SW 1271 (cell line): ENCODE data around the gene ZFR.
"Not testable (repeated sequence)": the region's sequence is repeated elsewhere in the genome, so short reads cannot be mapped to it uniquely, and the experiment has no call there.

Source experiments
- DNase-seq, 2 experiments: peaks; one replicate each; lab custom pipeline; 2025; lab: John Stamatoyannopoulos, UW

ZFR gene

DNA sequence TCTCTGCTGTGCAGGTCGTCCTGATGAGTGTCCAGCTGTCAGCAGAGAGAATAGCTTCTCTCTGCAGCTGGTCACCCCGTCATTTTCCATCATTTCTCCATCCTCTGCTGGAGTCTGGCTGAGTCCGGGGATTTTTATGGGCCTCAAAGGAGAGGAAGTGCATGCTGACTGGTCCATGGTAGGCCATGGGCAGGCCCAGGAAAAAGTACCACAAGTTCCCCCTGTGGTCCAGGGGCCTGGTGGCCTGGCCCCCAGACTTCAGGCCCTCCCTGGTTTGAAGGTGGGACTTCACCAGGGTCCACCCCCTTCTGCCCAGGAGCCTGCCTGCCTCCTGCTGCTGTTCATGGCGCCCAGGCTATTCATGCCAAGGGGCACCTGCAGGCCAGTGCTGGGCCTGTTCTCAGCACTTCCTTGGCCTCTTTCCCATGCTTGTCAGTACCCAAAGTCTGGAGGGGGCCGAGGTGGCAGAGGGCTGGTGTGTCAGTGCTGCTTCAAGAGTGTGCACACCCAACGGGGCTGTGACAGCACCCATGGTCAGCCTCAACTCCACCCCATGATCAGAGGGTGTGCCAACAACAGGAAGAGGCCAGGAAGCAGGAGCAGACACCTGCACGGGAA, 124.5 kb downstream of the ZFR start:
- DNase-seq, result no peak

DNA sequence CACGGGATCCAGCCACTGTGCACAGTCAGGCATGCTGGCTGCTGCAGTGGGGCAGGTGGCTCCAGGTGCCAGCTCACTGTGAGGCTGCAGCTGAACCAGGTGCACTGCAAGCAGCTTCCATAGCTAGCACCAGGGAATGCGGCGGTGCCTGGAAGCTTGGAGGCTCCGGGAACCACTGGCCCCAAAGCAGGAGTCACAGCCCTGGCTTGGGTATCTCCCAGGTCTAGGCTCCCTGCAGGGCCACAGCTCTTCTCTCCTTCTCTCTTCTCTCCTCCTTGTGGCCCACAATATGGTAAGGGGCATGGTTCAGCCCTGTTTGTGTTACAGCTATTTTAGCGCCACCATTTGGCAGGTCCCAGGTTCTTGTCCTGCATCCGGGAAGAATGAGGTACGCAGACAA, 125.1 kb downstream of the ZFR start:
- no peak for DNase-seq

GRCh38 chr5:32317041-32317440, 127.5 kb downstream of the ZFR start:
- no peak for DNase-seq

DNA sequence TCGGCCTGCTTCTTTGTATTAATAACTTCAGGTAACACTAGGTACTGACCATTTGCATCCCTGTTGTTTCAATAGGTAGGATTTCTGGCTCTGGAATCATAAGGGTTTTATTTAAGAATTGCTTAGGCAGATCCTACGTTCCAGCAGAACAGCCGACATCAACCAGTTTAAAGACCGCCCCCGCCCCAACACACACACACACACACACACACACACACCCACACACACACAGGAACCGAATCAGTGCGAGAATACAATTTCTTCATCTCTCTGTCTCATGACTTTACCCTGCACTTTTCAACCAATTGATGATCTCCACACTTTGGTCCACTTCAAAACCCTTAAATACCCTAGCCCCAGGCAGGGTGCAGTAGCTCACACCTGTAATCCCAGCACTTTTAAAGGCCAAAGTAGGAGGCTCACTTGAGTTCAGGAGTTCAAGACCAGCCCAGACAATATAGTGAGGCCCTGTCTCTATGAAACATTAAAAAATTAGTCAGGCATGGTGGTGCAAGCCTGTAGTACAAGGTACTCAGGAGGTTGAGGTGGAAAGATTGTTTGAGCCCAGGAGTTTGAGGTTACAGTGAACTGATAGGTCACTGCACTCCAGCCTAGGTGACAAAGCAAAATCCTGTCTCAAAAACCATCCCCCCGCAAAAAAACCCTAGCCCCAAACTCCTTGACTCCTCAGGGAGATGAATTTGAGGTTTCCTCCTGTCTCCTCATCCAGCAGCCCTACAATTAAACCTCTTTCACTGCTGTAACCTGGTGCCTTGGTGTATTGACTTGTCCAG, 129.1 kb downstream of the ZFR start:
- DNase-seq, result no peak

GRCh38 chr5:32314658-32315057, 129.9 kb downstream of the ZFR start:
- DNase-seq, result no peak

DNA sequence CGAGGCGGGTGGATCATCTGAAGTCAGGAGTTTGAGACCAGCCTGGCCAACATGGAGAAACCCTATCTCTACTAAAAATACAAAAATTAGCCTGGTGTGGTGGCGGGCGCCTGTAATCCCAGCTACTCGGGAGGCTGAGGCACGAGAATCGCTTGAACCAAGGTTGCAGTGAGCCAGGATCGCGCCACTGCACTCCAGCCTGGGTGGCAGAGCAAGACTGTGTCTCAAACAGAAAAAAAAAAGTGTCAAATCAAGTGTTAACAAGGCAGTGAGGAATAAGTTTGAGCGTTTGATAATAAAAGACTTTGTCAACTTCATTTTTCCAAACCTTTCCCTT, 130.4 kb downstream of the ZFR start:
- not testable (repeated sequence) for DNase-seq

- peak; percentile 99 to 100 for DNase-seq
These were observed 131.8 kb downstream of the ZFR start, which contains the start of gene MTMR12 for GRCh38 chr5:32312595-32313332. Gene MTMR12 (minus strand): TSS chr5:32312939. CDS start chr5:32312838, 101 bp downstream.

DNA sequence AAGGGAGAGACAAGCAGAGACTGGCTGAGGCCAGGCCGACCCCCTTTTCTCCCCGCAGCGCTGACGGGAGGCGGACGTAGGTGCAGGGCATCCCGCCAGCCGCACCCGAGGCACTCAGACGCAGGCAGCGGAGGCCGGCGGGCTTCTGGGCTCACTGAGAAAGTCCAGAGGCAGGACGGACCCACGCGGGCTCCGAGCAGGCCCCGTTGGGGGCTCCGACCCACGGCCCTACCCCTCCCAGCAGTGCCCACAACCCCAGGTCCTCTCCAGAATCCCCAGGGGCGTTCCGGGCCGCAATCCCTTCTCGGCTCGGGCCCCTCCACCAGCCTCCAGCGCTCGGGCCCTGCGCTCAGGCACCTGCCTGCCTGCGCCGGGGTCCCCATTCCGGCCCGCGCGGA, 132.3 kb downstream of the ZFR start:
- peak; percentile 40 to 44 for DNase-seq

DNA sequence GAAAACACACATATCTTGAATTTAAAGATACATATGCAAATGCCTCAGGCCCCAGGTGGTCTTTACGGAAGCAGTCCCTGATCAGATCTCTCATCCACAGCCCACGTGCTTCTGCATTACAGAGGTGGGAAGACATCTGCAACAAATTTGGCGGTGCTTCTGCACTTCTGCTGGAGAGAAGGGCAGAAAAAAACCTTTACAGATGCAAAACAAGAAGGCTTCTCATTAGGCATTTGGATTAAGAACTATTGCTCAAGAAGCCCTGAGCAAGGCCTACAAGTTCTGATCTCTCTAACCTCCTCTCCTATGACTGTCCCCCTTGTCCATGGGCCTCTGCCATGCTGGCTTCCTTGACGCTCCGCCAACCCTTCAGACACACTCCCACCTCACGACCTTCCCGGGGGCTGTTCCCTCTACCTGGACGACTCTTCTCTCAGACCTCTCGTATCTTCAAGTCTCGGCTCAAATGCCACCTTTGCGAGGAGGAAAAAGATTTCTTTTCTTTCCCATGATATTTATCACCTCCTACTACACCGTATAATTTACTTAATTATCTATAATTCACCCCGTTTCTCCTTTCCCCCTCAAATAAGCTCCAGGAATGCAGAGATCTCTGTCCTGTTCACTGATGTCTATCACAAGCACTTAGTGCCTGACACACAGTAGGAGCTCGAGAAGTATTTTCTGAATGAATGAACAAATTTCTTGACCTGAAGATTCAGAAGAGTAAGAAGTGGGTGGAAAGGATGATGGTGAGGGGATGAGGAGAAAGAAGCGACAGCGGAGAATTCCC, 132.9 kb downstream of the ZFR start:
- DNase-seq, result no peak

DNA sequence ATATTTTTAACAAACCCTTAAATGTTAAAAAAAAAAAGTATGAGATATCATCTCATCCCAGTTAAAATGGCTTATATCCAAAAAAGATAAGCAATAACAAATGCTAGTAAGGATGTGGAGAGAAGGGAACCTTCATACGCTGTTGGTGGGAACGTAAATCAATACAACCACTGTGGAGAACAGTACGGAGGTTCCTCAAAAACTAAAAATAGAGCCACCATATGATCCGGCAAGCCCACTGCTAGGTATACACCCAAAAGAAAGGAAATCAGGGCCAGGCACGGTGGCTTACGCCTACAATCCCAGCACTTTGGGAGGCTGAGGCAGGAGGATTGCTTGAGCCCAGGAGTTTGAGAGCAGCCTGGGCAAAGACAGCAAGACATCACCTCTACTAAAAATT, 134.8 kb downstream of the ZFR start:
- no peak for DNase-seq

DNA sequence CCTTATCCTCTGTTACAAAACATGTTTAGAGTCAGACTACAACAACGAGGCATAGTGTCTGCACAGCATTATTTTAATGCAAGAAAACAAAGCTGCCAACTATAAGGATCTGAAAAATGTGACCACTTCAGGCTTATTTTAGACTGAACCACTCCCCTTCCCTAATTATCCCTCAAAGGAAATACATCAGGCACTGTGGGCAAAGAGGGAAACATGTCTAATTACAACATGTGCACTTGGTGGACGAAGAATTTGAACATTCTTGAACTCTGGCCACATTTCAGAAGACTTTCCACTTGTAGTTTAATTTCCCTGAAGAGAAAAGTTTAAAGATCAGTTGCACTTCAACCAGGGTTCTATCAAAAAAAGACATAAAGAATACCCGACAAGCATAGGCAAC, 135.6 kb downstream of the ZFR start:
- no peak for DNase-seq

DNA sequence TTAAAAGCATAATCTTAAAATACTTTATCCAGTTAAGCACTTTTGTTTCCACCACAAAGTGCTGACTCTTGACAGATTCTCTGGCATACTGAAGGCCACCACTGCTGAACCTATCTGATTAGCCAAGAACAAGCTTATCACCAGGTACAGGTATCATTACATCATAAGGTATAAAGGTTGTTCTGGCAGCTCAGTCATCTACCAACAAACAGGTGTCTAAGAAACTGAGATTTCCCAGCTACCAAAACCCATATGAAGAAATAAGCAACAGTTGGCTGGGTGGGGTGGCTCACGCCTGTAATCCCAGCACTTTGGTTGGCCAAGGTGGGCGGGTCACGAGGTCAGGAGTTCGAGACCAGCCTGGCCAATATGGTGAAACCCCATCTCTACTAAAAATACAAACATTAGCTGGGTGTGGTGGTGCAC, 136.8 kb downstream of the ZFR start:
- no peak for DNase-seq

- DNase-seq, result no peak
These were observed 139.9 kb downstream of the ZFR start for GRCh38 chr5:32304622-32305021.
